SU-DHL-6 (cell line): Measurements from ENCODE around the gene FBXO4.

Experiments used
- H2AFZ ChIP-seq: fragments of 200-600 bp; sonication (generic); 2 replicates; pipeline ENCODE4 v1.6.1; 2014; ENCODE audit warnings: low read depth, mild to moderate bottlenecking, moderate library complexity, mixed read lengths, antibody characterized with exemption, low read length; ENCODE audit not compliant: severe bottlenecking
- H3F3A ChIP-seq: fragments of 200-600 bp; shearing (Covaris generic); 2 replicates; pipeline ENCODE4 v1.6.0; 2016; ENCODE audit warnings: antibody characterized with exemption, mild to moderate bottlenecking; ENCODE audit not compliant: insufficient read depth
- H3K27ac ChIP-seq: fragments of 200-600 bp; sonication (generic); 2 replicates; pipeline ENCODE4 v1.5.1; 2016; ENCODE audit warnings: low read depth, mild to moderate bottlenecking, low read length, moderate library complexity, mixed read lengths
- H3K27me3 ChIP-seq: fragments of 200-600 bp; sonication (generic), shearing (Covaris generic); 2 replicates; pipeline ENCODE4 v1.6.0; 2014; ENCODE audit warnings: mild to moderate bottlenecking, low read length
- H3K36me3 ChIP-seq: fragments of 200-600 bp; sonication (generic); 2 replicates; pipeline ENCODE4 v1.6.1; 2014; ENCODE audit warnings: mild to moderate bottlenecking, low read length, mixed read lengths
- H3K4me2 ChIP-seq: fragments of 300-600, 200-600 bp; shearing (Covaris generic), sonication (generic); 2 replicates; pipeline ENCODE4 v1.6.0; 2014; ENCODE audit warnings: low read length, low read depth, mild to moderate bottlenecking; ENCODE audit not compliant: poor library complexity, severe bottlenecking
- H3K4me3 ChIP-seq: fragments of 200-600 bp; sonication (generic); 2 replicates; pipeline ENCODE4 v1.5.1; 2014; ENCODE audit warnings: antibody characterized with exemption, low read length, mild to moderate bottlenecking, mixed read lengths; ENCODE audit not compliant: insufficient read depth, poor library complexity, severe bottlenecking
- H3K79me2 ChIP-seq: fragments of 200-600 bp; sonication (generic); 2 replicates; pipeline ENCODE4 v1.6.1; 2014; ENCODE audit warnings: mild to moderate bottlenecking, low read length, moderate library complexity; ENCODE audit not compliant: insufficient read depth
- H3K9ac ChIP-seq: fragments of 200-600 bp; sonication (generic); 2 replicates; pipeline ENCODE4 v1.7.0; 2014; ENCODE audit warnings: mild to moderate bottlenecking, low read length
- H3K9me2 ChIP-seq: fragments of 200-600 bp; sonication (generic); replicated peaks from 2 replicates; pipeline ENCODE4 v1.6.1; 2014; ENCODE audit warnings: low read length; ENCODE audit not compliant: insufficient read depth
- H3K9me3 ChIP-seq: fragments of 200-600 bp; sonication (generic); 2 replicates; pipeline ENCODE4 v1.6.1; 2014; ENCODE audit warnings: low read length, mixed read lengths; ENCODE audit not compliant: insufficient read depth
- H4K20me1 ChIP-seq: fragments of 200-600 bp; sonication (generic); 2 replicates; pipeline ENCODE4 v1.6.1; 2014; ENCODE audit warnings: low read depth, mild to moderate bottlenecking, antibody characterized with exemption, low read length, moderate library complexity, mixed read lengths
- EZH2phosphoT487 ChIP-seq: fragments of 200-600 bp; sonication (generic), shearing (Covaris generic); conservative IDR thresholded peaks from 2 replicates; pipeline ENCODE4 v1.6.1; 2018; ENCODE audit warnings: mild to moderate bottlenecking, antibody characterized with exemption, low read length, moderate library complexity, mixed read lengths
- TF ChIP-seq, protein P1 (sequence below): fragments of 200-600 bp; sonication (generic); IDR thresholded peaks from one replicate; pipeline ENCODE4 v1.5.1; 2017; ENCODE audit warnings: antibody characterized with exemption, mild to moderate bottlenecking, low read length, moderate library complexity; ENCODE audit not compliant: insufficient read depth, poor library complexity, severe bottlenecking

Gene FBXO4

DNA sequence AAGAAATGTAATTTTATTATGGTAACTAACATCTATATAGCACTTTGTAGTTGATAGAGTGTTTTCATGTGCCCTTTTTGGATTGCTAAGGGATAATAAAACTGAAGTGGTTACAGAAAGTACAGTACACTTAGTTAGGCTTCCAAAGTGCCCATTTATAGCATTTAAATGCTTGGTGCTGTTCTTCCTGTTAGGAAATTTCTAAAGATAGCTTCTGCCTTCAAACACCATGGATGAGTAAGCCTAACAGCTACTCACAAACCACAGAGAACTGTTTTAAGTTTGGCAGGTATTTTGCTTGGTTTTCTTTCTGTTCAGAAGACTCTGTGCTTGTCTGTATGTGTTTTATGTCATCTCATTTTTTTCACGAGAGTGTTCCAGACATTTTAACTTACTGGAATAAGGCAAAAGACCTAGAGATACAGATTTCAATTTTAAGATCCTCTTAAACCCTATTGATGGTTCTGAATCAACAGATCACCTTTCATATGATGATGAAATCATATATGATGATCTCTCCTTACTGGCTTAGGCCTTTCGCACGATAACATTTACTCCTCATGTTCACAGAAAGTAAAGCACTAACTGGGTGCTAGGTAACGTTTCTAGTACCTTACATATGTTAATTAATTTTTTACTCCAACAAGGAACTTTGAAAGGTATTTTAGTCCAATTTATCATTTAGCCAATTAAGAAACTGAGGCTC lies 16.6 kb upstream of the FBXO4 start:
- peaks cover 63% of the 10 kb centered on the region for H3K36me3 ChIP-seq
- H3K4me2 ChIP-seq: no peak overlapping the region

DNA sequence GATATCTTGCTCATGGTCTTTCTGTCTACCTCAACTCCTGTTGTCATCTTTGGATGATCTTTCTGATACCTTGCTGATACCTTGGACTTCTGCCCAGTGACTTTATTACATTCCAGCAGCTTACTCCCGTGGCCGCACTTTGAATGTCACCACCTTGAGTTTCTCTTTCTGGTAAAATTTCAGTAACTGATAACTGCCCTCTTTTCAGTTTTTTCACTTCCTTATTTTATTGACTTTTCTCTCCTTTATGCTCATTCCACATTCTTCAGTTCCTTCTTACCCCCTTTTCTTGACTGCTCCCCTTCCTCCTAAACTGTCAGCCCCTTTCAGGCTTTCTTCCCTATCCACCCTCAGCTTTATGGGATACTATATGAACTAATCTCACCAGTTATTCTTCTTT lies 7.0 kb upstream of the FBXO4 start:
- Histone ChIP-seq H4K20me1 (no peaks in the 10 kb centered on the region), H3K4me3 (no peak overlapping the region), H3K9ac (no peak overlapping the region), H3K4me2 (no peak overlapping the region), H3F3A (peaks cover 3% of the 10 kb centered on the region), H3K9me3 (no peaks in the 10 kb centered on the region), H3K9me2 (no peaks in the 10 kb centered on the region), H3K79me2 (no peaks in the 10 kb centered on the region), H3K27ac (no peak overlapping the region), H3K36me3 (peaks cover 30% of the 10 kb centered on the region; the same call in 1 of the 2 replicates), H2AFZ (no peak overlapping the region), H3K27me3 (no peaks in the 10 kb centered on the region)
- TF ChIP-seq EZH2phosphoT487: no peak
- TF ChIP-seq, protein P1, sequence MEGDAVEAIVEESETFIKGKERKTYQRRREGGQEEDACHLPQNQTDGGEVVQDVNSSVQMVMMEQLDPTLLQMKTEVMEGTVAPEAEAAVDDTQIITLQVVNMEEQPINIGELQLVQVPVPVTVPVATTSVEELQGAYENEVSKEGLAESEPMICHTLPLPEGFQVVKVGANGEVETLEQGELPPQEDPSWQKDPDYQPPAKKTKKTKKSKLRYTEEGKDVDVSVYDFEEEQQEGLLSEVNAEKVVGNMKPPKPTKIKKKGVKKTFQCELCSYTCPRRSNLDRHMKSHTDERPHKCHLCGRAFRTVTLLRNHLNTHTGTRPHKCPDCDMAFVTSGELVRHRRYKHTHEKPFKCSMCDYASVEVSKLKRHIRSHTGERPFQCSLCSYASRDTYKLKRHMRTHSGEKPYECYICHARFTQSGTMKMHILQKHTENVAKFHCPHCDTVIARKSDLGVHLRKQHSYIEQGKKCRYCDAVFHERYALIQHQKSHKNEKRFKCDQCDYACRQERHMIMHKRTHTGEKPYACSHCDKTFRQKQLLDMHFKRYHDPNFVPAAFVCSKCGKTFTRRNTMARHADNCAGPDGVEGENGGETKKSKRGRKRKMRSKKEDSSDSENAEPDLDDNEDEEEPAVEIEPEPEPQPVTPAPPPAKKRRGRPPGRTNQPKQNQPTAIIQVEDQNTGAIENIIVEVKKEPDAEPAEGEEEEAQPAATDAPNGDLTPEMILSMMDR: no peak

More for the DNA sequence above, 16.6 kb upstream of the FBXO4 start:
- TF ChIP-seq, protein P1: no peak
- TF ChIP-seq EZH2phosphoT487: no peak
- Histone ChIP-seq H3K9me2 (no peaks in the 10 kb centered on the region), H3K79me2 (peaks cover 26% of the 10 kb centered on the region), H3K27ac (no peak overlapping the region), H2AFZ (no peak overlapping the region), H3F3A (peaks cover 2% of the 10 kb centered on the region), H3K9ac (no peak overlapping the region), H4K20me1 (no peaks in the 10 kb centered on the region), H3K9me3 (no peaks in the 10 kb centered on the region), H3K4me3 (no peak overlapping the region), H3K27me3 (no peaks in the 10 kb centered on the region)

DNA sequence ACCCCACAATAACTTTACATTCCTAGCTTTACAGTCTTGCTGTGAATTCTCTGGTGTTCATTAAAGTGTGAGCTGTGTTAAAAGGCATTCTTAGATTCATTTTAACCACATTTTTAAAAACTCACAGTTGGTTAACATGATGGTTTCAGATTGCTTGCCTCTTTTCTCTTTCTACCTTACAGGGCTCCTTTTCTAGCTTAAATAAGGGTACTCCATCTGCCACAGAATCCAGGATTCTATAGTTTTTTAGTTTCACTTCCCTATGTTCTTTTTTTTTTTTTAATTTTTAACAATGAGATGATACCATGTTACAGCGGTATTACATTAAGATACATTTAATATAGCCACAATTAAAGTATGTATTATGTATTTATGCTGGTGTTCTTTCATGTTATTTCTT lies 3.9 kb upstream of the FBXO4 start:
- peaks cover 16% of the 10 kb centered on the region; the same call in 1 of the 2 replicates for H3K36me3 ChIP-seq
- H3K9me3 ChIP-seq: no peaks in the 10 kb centered on the region
- H3K4me2 ChIP-seq: no peak overlapping the region

More for the DNA sequence above, 3.9 kb upstream of the FBXO4 start:
- H3K9ac ChIP-seq: no peak overlapping the region
- H3K4me3 ChIP-seq: no peak overlapping the region
- H3K27ac ChIP-seq: no peak overlapping the region
- H4K20me1 ChIP-seq: no peaks in the 10 kb centered on the region
- TF ChIP-seq, protein P1: no peak
- no peak for TF ChIP-seq EZH2phosphoT487
- peaks cover 26% of the 10 kb centered on the region for H3F3A ChIP-seq
- no peaks in the 10 kb centered on the region for H3K9me2 ChIP-seq
- no peak overlapping the region for H2AFZ ChIP-seq
- H3K79me2 ChIP-seq: no peaks in the 10 kb centered on the region
- H3K27me3 ChIP-seq: no peaks in the 10 kb centered on the region
